ENCODE data around the gene CDK14.

The CDK14 gene

DNA sequence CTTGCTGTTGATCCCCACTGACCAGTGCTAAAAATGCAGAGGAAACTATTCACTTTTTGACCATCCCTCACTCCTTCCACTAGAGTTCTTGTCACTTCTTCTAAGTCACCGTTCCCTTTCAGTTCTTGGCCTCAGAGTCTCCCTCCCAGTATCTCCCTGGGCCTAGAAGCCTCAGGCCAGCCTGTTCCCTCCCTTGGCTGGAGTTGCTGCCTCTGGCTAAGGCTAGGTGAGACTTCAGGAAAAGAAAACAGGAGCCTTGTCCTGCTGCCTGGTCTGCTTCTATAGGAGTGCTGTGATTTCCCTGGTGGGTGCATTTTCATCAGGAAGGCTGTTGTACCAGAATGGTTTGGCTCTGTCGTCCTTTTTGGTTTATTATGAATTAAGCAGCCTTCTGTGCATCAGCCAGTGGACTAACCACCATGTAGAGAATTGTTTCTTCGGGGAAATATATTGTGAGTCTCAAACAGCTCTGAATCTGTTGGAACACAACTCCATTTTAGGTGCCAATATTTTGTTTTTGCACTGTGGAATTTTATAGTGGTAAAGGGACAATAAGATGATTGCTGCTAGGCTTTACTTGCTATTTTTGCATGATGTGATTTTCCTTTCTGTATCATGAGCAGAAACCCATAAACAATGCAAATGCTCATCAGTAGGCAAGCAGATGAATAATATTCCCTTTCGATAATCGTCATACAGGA is 434.7 kb downstream of the CDK14 start:
- no peak for DNase-seq

- no peak for DNase-seq
Observed at GRCh38 chr7:91031757-91032156, 435.6 kb downstream of the CDK14 start.

GRCh38 chr7:91033574-91033973 is 437.5 kb downstream of the CDK14 start:
- DNase-seq: no peak

DNA sequence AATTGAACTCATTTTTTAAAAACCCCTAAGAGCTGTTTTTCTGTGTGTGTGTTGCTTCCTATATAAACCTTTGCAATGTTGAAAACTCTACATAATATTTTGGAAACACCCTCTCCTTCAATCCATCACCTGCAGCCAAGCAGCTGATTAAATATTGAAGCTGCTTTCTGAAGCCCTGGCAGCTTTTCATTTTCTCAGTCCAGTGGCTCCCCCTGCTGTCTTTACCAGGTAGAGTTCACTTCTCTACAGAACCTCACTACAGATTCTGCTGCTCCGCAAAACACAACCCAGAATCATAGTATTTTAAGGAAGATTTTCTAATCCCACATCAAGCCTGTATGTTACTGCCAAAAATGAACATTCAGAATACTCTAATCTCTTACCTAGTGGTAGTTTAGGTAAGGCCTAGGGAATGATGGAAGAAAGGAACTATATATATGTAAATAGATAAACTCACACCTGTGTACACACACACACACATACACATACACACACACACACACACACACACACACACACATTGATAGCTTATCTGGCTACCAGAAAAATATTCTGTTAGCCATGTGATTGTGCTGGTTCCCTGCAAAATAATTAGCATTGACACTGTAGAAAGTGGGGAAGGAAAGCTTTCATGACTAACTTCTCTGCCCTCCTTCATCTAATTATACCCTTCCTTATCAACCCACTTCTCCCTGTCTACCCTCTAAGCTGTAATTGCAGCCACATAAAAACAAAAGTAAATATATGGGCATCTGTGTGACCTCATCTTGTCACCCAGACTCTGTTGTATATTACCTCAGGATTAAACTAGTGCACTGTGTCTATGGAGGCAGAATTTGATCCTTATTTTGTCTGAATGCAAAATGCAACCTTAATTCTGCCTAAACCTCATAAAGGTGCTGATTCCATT is 438.6 kb downstream of the CDK14 start:
- DNase-seq: peak; percentile 12 to 43

DNA sequence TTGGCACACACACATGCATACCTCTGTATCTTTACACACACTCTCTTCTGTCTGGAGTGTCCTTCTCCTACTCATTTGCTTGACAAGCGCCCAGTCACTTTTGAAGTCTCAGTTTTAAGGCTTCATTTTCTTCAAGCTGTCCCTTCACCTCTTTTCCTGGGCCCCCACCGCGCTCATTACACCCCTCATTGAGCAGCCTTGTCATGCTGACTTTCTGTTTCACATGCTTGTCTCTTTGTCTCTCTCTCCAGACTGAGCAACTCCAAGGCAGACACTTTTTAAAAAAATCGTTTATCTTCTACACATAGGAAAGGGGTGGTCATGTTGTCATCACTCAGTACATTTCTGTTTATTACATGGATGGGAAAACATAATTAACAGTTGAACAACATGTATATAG is 442.9 kb downstream of the CDK14 start:
- no peak for DNase-seq

DNA sequence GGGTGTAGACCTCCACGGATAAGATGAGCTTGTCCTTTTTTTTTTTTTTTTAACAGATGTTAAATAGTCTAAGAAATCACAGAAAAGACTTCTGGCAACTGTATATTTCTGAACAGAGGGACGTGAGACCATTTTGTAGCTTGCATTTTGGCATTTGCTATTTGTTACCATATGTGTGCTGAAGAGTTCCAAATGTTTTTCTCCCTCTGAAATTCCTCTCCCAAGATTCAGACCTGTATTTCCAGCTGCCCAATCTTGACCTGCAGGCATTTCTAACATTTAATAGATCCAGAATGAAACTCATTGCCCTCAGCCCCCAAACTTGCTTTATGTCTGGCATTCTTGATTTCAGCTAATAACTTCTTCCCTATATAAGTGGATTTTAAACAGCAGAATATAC is 445.0 kb downstream of the CDK14 start:
- no peak for DNase-seq

DNA sequence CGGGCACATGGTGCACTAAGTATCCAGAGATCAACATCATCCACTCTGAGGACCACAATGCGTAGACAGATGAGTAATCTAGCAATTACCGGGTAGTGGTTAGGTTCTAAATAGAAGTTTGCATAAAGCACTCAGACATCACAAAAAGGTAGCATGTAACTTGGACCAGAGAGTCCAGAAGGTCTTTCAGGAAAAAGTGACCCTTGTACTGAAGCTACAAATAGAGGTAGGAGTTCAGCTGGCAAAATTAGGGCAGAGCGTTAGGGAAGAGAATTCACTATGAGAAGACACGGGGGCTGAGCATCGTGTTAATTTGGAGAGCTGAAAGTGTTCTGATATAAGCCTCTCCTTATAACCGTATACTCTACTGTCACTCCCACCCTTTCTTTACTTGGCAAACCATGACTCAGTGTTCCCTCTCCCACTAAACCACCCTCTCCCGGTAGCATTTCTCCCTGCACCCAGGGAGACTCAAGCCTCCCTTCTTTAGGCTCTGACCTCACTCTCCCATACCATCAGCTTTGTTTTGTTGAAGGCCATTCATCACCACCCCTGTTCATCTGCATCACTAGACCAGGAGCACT is 445.9 kb downstream of the CDK14 start:
- no peak for DNase-seq

DNA sequence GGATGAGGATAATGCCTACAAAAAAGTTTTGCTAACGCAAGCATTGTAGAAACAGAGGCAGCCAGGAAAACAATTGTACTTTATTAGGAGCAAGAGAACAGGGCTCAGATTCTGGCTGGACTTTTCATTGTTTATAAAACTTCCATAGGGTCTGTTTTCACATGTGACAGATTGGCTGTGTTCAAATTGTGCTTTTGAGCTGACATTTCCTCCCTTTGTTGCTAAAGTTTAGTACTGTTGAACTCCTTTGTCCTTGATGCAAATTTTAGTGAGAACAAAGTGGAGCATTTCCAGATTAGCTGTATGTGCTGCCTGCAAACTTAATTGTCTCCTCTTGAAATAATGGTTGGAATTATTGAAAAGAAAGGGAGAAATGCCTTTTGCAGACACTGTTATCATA is 447.1 kb downstream of the CDK14 start:
- no peak for DNase-seq

- DNase-seq: no peak
Observed at GRCh38 chr7:91043924-91044645, 448.0 kb downstream of the CDK14 start.

DNA sequence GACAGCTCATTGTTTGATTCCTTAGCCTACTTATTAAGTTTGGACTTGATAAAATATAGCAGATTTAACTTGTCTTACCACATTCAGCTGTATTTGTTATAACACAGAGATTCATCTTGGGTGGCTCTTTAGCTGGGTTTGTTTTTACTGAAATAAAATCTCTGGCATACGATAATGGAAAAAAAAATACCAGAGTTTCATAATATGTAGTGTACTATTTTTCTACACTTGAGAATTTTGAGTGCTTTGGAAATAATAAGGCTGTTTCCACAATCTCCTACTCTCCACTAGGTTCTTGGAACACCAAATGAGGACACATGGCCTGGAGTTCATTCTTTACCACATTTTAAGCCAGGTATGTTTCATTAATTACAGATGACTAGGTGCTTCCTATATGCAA is 449.5 kb downstream of the CDK14 start:
- DNase-seq: no peak

- no peak for DNase-seq
Observed at GRCh38 chr7:91046322-91047089, 450.4 kb downstream of the CDK14 start.

DNA sequence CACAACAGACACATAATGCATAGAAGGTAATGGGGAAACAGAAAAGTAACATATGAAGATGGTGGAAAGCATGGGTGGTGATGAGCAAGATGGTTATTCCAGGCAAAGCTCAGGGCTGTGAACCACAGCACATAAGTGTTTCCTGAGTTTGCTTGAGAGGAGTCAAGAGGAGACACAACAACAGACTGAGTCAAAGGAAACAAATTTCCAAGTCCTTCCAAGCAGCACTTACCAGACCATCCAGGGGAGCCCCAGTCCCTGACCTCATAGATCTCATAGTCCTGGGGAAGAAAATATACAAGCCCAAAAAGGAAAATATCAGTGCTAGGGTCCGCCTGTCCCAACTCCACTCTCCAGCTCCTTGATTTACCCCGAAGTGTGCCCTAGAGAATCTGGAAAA is 451.5 kb downstream of the CDK14 start:
- no peak for DNase-seq

DNA sequence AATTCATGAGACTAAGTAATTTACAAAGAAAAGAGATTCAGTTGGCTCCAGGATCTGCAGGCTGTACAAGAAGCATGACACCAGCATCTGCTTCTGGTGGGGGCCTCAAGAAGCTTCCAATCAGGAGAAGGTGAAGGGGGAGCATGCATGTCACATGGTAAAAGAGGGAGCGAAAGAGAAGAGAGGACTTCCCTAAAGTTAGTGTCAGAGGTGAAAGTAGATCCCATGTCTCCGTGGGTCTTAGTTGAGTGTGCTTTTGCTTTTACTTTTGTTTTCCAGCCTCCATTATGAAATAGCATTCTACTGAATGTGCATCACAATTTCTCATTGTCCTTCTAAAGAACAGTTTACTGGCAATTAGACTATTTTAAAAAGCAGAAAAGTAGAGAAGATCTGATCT is 454.6 kb downstream of the CDK14 start:
- no peak for DNase-seq

DNA sequence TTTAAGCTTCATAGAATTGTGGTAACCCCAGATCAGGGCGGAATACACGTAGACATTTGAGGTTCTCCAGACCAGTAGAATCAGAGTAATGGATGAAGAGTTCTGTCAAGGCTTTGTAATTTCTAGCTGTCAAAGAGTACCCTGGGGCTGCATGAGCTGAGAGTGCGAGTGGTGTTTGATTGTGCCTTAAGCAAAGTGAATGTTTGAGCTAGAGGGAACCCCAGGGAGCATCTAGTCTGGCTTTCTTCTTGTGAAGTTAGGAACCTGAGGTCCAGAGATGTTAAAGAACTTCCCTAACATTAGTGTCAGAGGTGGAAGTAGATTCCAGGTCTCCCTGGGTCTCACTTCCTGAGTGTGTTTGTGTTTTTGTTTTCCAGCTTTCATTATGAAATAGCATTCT is 455.8 kb downstream of the CDK14 start:
- no peak for DNase-seq

GRCh38 chr7:91054374-91054773 is 458.3 kb downstream of the CDK14 start:
- no peak for DNase-seq

- DNase-seq: no peak
Observed at GRCh38 chr7:91055219-91055618, 459.1 kb downstream of the CDK14 start.

GRCh38 chr7:91062713-91063112 is 466.6 kb downstream of the CDK14 start:
- no peak for DNase-seq

- DNase-seq: no peak
Observed at GRCh38 chr7:91064052-91064451, 467.9 kb downstream of the CDK14 start.

- no peak for DNase-seq
Observed at GRCh38 chr7:91064938-91065337, 468.8 kb downstream of the CDK14 start.

DNA sequence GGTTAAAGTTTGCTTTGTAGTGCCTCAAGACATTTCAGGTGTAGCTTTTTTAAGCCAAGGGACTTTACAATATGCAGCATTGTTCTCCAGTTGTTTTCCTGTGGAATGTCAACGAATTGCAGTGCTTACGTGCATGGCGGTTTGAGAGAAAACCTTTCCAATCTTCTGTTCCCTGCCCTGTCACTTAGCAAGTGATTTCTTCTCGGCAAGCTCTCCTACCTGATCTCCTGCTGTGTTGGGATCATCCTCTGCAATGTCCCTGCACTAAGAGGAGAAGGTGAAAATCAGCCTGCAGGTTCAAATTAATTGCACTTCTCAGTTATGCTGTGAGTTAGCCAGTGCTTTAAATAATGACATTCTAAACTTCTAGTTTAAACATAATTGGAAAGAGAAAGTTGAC is 470.5 kb downstream of the CDK14 start:
- no peak for DNase-seq

- DNase-seq: no peak
Observed at GRCh38 chr7:91067242-91067641, 471.1 kb downstream of the CDK14 start.

- no peak for DNase-seq
Observed at GRCh38 chr7:91068136-91068795, 472.1 kb downstream of the CDK14 start.
